ENCODE data around the gene USP54.

DNA sequence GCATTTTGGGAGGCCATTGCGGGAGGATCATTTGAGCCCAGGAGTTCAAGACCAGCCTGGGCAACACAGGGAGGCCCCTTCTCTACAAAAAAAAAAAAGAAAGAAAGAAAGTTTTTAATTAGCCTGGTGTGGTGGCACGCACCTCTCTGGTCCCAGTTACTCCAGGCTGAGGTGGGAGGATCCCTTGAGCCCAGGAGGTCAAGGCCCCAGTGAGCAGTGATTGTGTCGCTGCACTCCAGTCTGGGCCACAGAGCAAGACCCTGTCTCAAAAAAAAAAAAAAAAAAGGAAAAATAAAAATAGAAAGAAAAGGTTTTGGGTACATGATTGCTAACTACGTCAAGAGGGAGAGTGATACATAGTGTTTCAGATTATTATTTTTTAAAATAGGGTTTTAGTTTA lies 2.0 kb upstream of the USP54 start:
- TF ChIP-seq CTCF (IDR thresholded peaks at IDR 0.05) (no peak), POLR2AphosphoS5 (IDR thresholded peaks at IDR 0.05) (no peak), EP300 (IDR thresholded peaks at IDR 0.05) (no peak)
